Cardiac septum (tissue), 1 donor: Measurements from ENCODE around the gene POLR3F. TPM values are rescaled to one million over a fixed set of nuclear protein-coding genes. Genes with fewer than 3 reads are reported as not detected.

ENCODE experiments used
- DNase-seq: peaks from one replicate; pipeline ENCODE4 v3.0.0-alpha.2; 2020; ENCODE audit warnings: low spot score
- intact Hi-C: fragments of 100-400 bp; cut with DNase I; formaldehyde crosslinking; loops from one replicate; pipeline ENCODE4 v1.14.0; 2022
- long read RNA-seq: library from polyadenylated mRNA; unstranded; transcript quantifications from one replicate; pipeline ENCODE4 v2.0.0, GENCODE V29; 2021
- total RNA-seq: library from RNA; stranded (reverse); fragmentation: NEBNext Ultra II Directional; extraction: Animal tissue kit (Norgen Biotek cat#: 25700); gene quantifications from one replicate; pipeline ENCODE4 v1.2.1, GENCODE V29; 2021
- donor health status: DM: no; HTN: no; CAD: no.

Gene POLR3F
- total RNA-seq = 7.2 TPM
- long read RNA-seq, transcript POLR3F-201 (9 exons, 2,416 nt) = major isoform, 6 of 6 reads
- long read RNA-seq, partial matches to known transcripts = 0 of 6 reads
- long read RNA-seq, other reads (novel, unspliced or antisense) = 0 of 6 reads

GRCh38 chr20:18466894-18467730 lies at the start of gene POLR3F, which contains the start of gene DZANK1:
Gene POLR3F (plus strand): TSS chr20:18467390. CDS start chr20:18467507, 117 bp downstream.
Gene DZANK1 (minus strand): TSS chr20:18467030. CDS start chr20:18465358, 1,672 bp downstream.
- intact Hi-C loops = loop anchor here (2.0 kb wide), 2 partner anchors 40 to 178 kb away; partner anchors contain the start of genes SEC23B and ZNF133
- DNase-seq = peak; percentile 97

GRCh38 chr20:18421608-18422007 lies 45.6 kb upstream of the POLR3F start:
- intact Hi-C loops = no loop called here
- DNase-seq = no peak

GRCh38 chr20:18427214-18427613 lies 40.0 kb upstream of the POLR3F start:
- no peak for DNase-seq
- intact Hi-C loops = no loop called here

GRCh38 chr20:18428490-18429173 lies 38.6 kb upstream of the POLR3F start:
- no peak for DNase-seq
- intact Hi-C loops = no loop called here

GRCh38 chr20:18430172-18430826 lies 36.9 kb upstream of the POLR3F start:
- DNase-seq = no peak
- intact Hi-C loops = no loop called here

GRCh38 chr20:18431206-18431605 lies 36.0 kb upstream of the POLR3F start:
- intact Hi-C loops = no loop called here
- DNase-seq = no peak

- DNase-seq = no peak
These were observed 30.3 kb upstream of the POLR3F start for GRCh38 chr20:18436847-18437246.

GRCh38 chr20:18440403-18440802 lies 26.8 kb upstream of the POLR3F start:
- intact Hi-C loops = no loop called here
- no peak for DNase-seq

More at GRCh38 chr20:18436847-18437246, 30.3 kb upstream of the POLR3F start:
- intact Hi-C loops = no loop called here

GRCh38 chr20:18443886-18444285 lies 23.3 kb upstream of the POLR3F start:
- intact Hi-C loops = no loop called here
- DNase-seq = no peak

GRCh38 chr20:18456600-18456999 lies 10.6 kb upstream of the POLR3F start:
- no peak for DNase-seq
- intact Hi-C loops = no loop called here

GRCh38 chr20:18465536-18466200 lies 1.5 kb upstream of the POLR3F start:
- DNase-seq = no peak
- intact Hi-C loops = loop anchor here (2.0 kb wide), 2 partner anchors 41 to 177 kb away; partner anchors contain the start of genes SEC23B and ZNF133

- DNase-seq = no peak
- intact Hi-C loops = loop anchor here (2.0 kb wide), 2 partner anchors 40 to 178 kb away; partner anchors contain the start of genes SEC23B and ZNF133
These were observed 656 bp upstream of the POLR3F start for GRCh38 chr20:18466574-18466893.

GRCh38 chr20:18477218-18477617 lies 10.0 kb downstream of the POLR3F start:
- intact Hi-C loops = no loop called here
- DNase-seq = no peak

GRCh38 chr20:18477821-18478220 lies 10.6 kb downstream of the POLR3F start:
- no peak for DNase-seq
- intact Hi-C loops = no loop called here

GRCh38 chr20:18481596-18481995 lies 14.4 kb downstream of the POLR3F start:
- DNase-seq = no peak
- intact Hi-C loops = no loop called here

GRCh38 chr20:18488301-18488700 lies 21.1 kb downstream of the POLR3F start:
- no peak for DNase-seq
- intact Hi-C loops = no loop called here

GRCh38 chr20:18496042-18496441 lies 28.9 kb downstream of the POLR3F start:
- DNase-seq = no peak
- intact Hi-C loops = no loop called here

GRCh38 chr20:18496740-18497592 lies 29.8 kb downstream of the POLR3F start, which contains the start of gene RBBP9:
Gene RBBP9 (minus strand): TSS chr20:18497225. CDS start chr20:18497167, 58 bp downstream.
- DNase-seq = peak; percentile 94
- intact Hi-C loops = no loop called here
